GM10248 (cell line): ENCODE results near the gene NMT1.
A peak's percentile ranks its signal among the peaks of the same experiment; 100 is the strongest.

Source experiments
- CTCF ChIA-PET: fragments of 300-600 bp; sonication (Branson Sonifier 250); formaldehyde crosslinking; extraction: SDS; loops from one replicate; lab custom pipeline; 2021; ENCODE audit warnings: antibody characterized with exemption; lab: Yijun Ruan, JAX
- POLR2A ChIA-PET: fragments of 350-650 bp; sonication (Branson Sonifier 250); formaldehyde crosslinking; extraction: SDS; loops from one replicate; lab custom pipeline; 2020; ENCODE audit warnings: antibody characterized with exemption; lab: Yijun Ruan, JAX
- DNase-seq: peaks from one replicate; pipeline ENCODE4 v3.0.0; 2012; ENCODE audit errors: extremely low spot score
- CTCF ChIP-seq: IDR thresholded peaks from 2 replicates; pipeline ENCODE4 v1.5.1; 2012; ENCODE audit warnings: mild to moderate bottlenecking, low read depth; ENCODE audit errors: extremely low read depth, missing control alignments, control extremely low read depth

Gene NMT1

DNA sequence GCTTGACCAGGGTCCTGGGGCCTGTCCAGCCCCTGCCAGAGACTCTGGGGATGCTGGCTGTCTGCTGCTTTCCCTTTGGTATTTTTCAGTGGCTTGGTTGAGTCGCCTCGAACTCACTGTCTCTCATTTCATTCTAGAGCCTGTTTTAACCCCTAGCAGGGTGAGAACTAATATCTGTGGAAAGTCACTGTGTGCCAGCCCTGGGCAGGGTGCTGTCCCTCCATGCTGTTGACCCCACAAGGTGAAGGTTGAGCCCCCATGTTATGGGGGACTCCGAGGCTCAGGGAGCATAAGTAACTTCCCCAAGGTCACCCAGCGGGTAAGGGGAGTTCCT, 42.6 kb upstream of the NMT1 start:
- TF ChIP-seq CTCF, result no peak
- CTCF ChIA-PET, result interaction anchor here (1.0 to 12.5 kb wide), 10 partner anchors 8 to 119 kb away, joined by 3 to 196 read pairs (median 4); partner anchors contain the start of gene EFTUD2
- no peak for DNase-seq
- POLR2A ChIA-PET, result no interaction called here

- DNase-seq, result peak; percentile 67
- CTCF ChIA-PET, result interaction anchor here (0.7 to 12.5 kb wide), 21 partner anchors 8 to 243 kb away, joined by 3 to 196 read pairs (median 5); partner anchors contain the start of genes ACBD4 and EFTUD2
- POLR2A ChIA-PET, result no interaction called here
- TF ChIP-seq CTCF, result peak; percentile 65
Observed at GRCh38 chr17:45018848-45019711, 42.0 kb upstream of the NMT1 start.

DNA sequence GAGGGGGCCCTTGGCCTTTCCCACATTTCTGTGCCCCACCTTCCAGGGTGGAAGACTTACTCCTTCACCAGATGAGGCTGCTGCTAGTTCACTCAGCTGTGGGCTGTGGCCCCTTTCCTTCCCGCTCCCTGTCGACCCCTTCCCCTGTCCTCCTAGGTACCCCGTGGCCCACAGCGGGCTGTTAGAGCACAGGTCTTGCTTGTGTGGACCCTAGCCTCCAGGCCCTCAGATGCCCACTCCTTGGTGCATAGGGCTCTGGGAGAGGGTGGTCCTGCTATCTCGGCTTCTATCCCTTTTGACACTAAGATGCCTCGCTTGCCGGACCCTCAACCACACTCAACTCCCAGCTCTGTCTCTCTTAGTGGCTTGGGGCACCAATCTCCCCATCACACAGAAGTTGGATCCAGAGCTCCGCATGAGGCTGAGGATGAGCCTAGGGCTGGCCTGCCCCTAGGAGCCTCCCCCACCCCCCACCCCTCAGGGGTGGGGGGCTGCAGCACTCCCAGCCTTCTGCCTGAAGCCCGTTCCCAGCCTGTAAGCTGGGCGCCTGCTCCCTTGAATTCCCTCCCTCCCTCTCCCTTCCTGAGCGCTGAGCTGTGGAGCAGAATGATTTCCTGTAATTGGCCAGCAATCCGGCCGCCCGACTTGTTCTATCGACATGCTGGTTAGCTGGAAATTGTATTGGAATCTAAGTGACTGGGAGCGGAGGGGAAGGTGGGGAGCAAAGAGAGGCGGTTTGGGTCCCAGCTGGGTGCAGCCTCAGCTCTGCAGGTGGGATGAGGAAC, 40.6 kb upstream of the NMT1 start:
- ChIA-PET POLR2A (interaction anchor here (0.6 to 1.6 kb wide), 2 partner anchors 34 to 45 kb away, joined by 3 to 4 read pairs; no protein-coding TSS in a partner anchor), CTCF (interaction anchor here (0.7 to 12.5 kb wide), 28 partner anchors 10 to 245 kb away, joined by 3 to 196 read pairs (median 5); partner anchors contain the start of genes ACBD4 and DCAKD)
- DNase-seq, result no peak
- no peak for TF ChIP-seq CTCF

GRCh38 chr17:45021607-45022287, 39.4 kb upstream of the NMT1 start:
- POLR2A ChIA-PET, result no interaction called here
- CTCF ChIA-PET, result interaction anchor here (0.7 to 12.5 kb wide), 32 partner anchors 8 to 251 kb away, joined by 3 to 196 read pairs (median 5); partner anchors contain the start of genes DCAKD and NMT1
- DNase-seq, result peak; percentile 91
- TF ChIP-seq CTCF, result peak; percentile 79

GRCh38 chr17:45022288-45022648, 38.8 kb upstream of the NMT1 start:
- TF ChIP-seq CTCF, result no peak
- POLR2A ChIA-PET, result no interaction called here
- CTCF ChIA-PET, result interaction anchor here (0.7 to 12.5 kb wide), 29 partner anchors 9 to 251 kb away, joined by 3 to 196 read pairs (median 5); partner anchors contain the start of gene NMT1

More at GRCh38 chr17:45022288-45022648, 38.8 kb upstream of the NMT1 start:
- no peak for DNase-seq
